ENCODE results near the gene MAN1A2. TPM values are rescaled to one million over a fixed set of nuclear protein-coding genes. Genes with fewer than 3 reads are reported as not detected.
A peak's percentile ranks its signal among the peaks of the same experiment; 100 is the strongest.

Gene MAN1A2
- total and polyA plus RNA-seq, 10 of the 15 experiments (the other 5 are each of a cell fraction or from before 2014, with no cell fraction given) = 2.8 to 23.6 (median 16.0) TPM

GRCh38 chr1:117511273-117511672 is 144.0 kb downstream of the MAN1A2 start (continued):
- TF ChIP-seq KDM1A (IDR thresholded peaks at IDR 0.05; ENCODE audit: borderline replicate concordance) (no peak), CEBPB (IDR thresholded peaks at IDR 0.05; ENCODE audit: borderline replicate concordance in 1 of 2, low read depth in 2 of 2, low read length in 2 of 2) (no peak), ZNF384 (IDR thresholded peaks at IDR 0.05; ENCODE audit: borderline replicate concordance, low read depth, low read length) (no peak), YY1 (IDR thresholded peaks at IDR 0.05; ENCODE audit: low read depth, low read length) (no peak), IKZF2 (IDR thresholded peaks at IDR 0.05) (no peak), JUND (IDR thresholded peaks at IDR 0.05; ENCODE audit: low read depth, low read length) (no peak), PAX5 (IDR thresholded peaks at IDR 0.05; ENCODE audit: borderline replicate concordance, low read depth, low read length) (no peak), ASH2L (IDR thresholded peaks at IDR 0.05; ENCODE audit: borderline replicate concordance, low read depth) (no peak), SRF (IDR thresholded peaks at IDR 0.05; ENCODE audit: low read depth in 2 of 2, low read length in 2 of 2) (no peak), ATF7 (IDR thresholded peaks at IDR 0.05; ENCODE audit: low read depth) (no peak)

GRCh38 chr1:117512728-117513321 is 145.6 kb downstream of the MAN1A2 start:
- in situ Hi-C loops (cut with MboI) = no loop called here
- Histone ChIP-seq H3K9me3 (replicated peaks; ENCODE audit: control insufficient read depth, insufficient read depth, low read length) (no peaks in the 10 kb centered on the region), H4K20me1 (ENCODE audit: control insufficient read depth, insufficient read depth) (no peaks in the 10 kb centered on the region)

More at GRCh38 chr1:117512728-117513321, 145.6 kb downstream of the MAN1A2 start:
- H2AFZ ChIP-seq (ENCODE audit: control insufficient read depth, low read depth, low read length) = no peak overlapping the region
- ChIA-PET CTCF (interaction anchor here (0.5 to 10.6 kb wide), 18 partner anchors 9 to 1021 kb away, joined by 3 to 142 read pairs (median 4); no protein-coding TSS in a partner anchor), SMC1A (ENCODE audit: uncharacterized antibody, unreplicated experiment) (interaction anchor here (0.7 to 3.7 kb wide), 16 partner anchors 10 to 383 kb away, joined by 3 to 24 read pairs (median 4); no protein-coding TSS in a partner anchor), POLR2A (no interaction called here), RAD21 (ENCODE audit: unreplicated experiment) (interaction anchor here (0.7 to 3.1 kb wide), 11 partner anchors 16 to 383 kb away, joined by 3 to 21 read pairs (median 4); no protein-coding TSS in a partner anchor)
- 0% methylated on average over 1 of the region's 1 CpG for WGBS (ENCODE audit: insufficient coverage, insufficient replicate concordance, low lambda C conversion rate, missing lambda C conversion rate)
- peak; percentile 41; the same call in 1 of the 3 replicates for ATAC-seq
- no peak overlapping the region for H3K27ac ChIP-seq (ENCODE audit: control insufficient read depth, insufficient read depth)
- DNase-seq (ENCODE audit: low read depth, low spot score) = no peak
- H3K4me1 ChIP-seq (ENCODE audit: control insufficient read depth, insufficient read depth, low read length) = no peaks in the 10 kb centered on the region
- peaks cover 1% of the 10 kb centered on the region in 2 experiments; a peak in 3 of 4 replicates for H3K36me3 ChIP-seq (ENCODE audit: control insufficient read depth in 2 of 2, insufficient read depth in 2 of 2, low read length in 1 of 2)
- TF ChIP-seq, protein P1, sequence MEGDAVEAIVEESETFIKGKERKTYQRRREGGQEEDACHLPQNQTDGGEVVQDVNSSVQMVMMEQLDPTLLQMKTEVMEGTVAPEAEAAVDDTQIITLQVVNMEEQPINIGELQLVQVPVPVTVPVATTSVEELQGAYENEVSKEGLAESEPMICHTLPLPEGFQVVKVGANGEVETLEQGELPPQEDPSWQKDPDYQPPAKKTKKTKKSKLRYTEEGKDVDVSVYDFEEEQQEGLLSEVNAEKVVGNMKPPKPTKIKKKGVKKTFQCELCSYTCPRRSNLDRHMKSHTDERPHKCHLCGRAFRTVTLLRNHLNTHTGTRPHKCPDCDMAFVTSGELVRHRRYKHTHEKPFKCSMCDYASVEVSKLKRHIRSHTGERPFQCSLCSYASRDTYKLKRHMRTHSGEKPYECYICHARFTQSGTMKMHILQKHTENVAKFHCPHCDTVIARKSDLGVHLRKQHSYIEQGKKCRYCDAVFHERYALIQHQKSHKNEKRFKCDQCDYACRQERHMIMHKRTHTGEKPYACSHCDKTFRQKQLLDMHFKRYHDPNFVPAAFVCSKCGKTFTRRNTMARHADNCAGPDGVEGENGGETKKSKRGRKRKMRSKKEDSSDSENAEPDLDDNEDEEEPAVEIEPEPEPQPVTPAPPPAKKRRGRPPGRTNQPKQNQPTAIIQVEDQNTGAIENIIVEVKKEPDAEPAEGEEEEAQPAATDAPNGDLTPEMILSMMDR (IDR thresholded peaks at IDR 0.05 in 2 of 3, conservative IDR thresholded peaks at IDR 0.05 in 1 of 3; ENCODE audit: control insufficient read depth in 2 of 3, extremely low read depth in 1 of 3, insufficient read depth in 1 of 3, low read depth in 3 of 3, low read length in 3 of 3) = peak; percentile 42 to 66 (median 48); a peak in 5 of 6 replicates
- TF ChIP-seq RAD21 (IDR thresholded peaks at IDR 0.05; ENCODE audit: insufficient read depth, low read depth, low read length) (peak; percentile 66), ZNF274 (IDR thresholded peaks at IDR 0.05; ENCODE audit: insufficient read depth, insufficient read length) (no peak), SMAD1 (IDR thresholded peaks at IDR 0.05; ENCODE audit: low read depth, partially characterized antibody) (no peak), SMC3 (IDR thresholded peaks at IDR 0.05; ENCODE audit: borderline replicate concordance, low read length) (peak; percentile 47; the same call in 1 of the 2 replicates), POLR2AphosphoS5 (IDR thresholded peaks at IDR 0.05; ENCODE audit: low read length) (no peak), ZBED1 (IDR thresholded peaks at IDR 0.05; ENCODE audit: borderline replicate concordance) (no peak), RCOR1 (conservative IDR thresholded peaks at IDR 0.05; ENCODE audit: low read depth, low read length) (no peak)
- TF ChIP-seq, protein P2, sequence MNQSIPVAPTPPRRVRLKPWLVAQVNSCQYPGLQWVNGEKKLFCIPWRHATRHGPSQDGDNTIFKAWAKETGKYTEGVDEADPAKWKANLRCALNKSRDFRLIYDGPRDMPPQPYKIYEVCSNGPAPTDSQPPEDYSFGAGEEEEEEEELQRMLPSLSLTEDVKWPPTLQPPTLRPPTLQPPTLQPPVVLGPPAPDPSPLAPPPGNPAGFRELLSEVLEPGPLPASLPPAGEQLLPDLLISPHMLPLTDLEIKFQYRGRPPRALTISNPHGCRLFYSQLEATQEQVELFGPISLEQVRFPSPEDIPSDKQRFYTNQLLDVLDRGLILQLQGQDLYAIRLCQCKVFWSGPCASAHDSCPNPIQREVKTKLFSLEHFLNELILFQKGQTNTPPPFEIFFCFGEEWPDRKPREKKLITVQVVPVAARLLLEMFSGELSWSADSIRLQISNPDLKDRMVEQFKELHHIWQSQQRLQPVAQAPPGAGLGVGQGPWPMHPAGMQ (IDR thresholded peaks at IDR 0.05; ENCODE audit: borderline replicate concordance) = no peak
- no TSS peak for BruUV-seq (replicated peaks)
- no peaks in the 10 kb centered on the region for H3K79me2 ChIP-seq (ENCODE audit: control insufficient read depth, insufficient read depth, low read length)
- intact Hi-C loops (cut with micrococcal nuclease; ENCODE audit: unreplicated experiment) = loop anchor here (1.0 to 5.0 kb wide), 2 partner anchors 246 to 384 kb away; no protein-coding TSS in a partner anchor
- FAIRE-seq = no peak
- no peaks in the 10 kb centered on the region for H3K27me3 ChIP-seq (replicated peaks in 1 of 2; ENCODE audit: control insufficient read depth in 2 of 2, insufficient read depth in 2 of 2, low read length in 1 of 2)
- H3K4me2 ChIP-seq (ENCODE audit: control insufficient read depth, insufficient read depth) = no peak overlapping the region
- no peak overlapping the region for H3K4me3 ChIP-seq
- H3K9ac ChIP-seq (ENCODE audit: control insufficient read depth, insufficient read depth, low read length) = no peak overlapping the region
